HG02943 (cell line): Measurements from ENCODE around the gene PNMA6F.
"Not testable (repeated sequence)": the region's sequence is repeated elsewhere in the genome, so short reads cannot be mapped to it uniquely, and the experiment has no call there.

Source experiments
- ATAC-seq: cut with Tn5 transposase; IDR thresholded peaks from one replicate; pipeline ENCODE4 v1.9.1; 2021; ENCODE audit warnings: mild to moderate bottlenecking, low read depth, moderate library complexity; ENCODE audit not compliant: unreplicated experiment

Gene PNMA6F

GRCh38 chrX:153336121-153336894 lies 14.7 kb upstream of the PNMA6F start:
- ATAC-seq = no peak

GRCh38 chrX:153334654-153335295 lies 13.2 kb upstream of the PNMA6F start:
- no peak for ATAC-seq

GRCh38 chrX:153333821-153334653 lies 12.5 kb upstream of the PNMA6F start, which contains the start of gene ZNF275:
ZNF275 (plus strand) TSS chrX:153334153; CDS start chrX:153336680, 2,527 bp downstream.
- peak; percentile 84 for ATAC-seq

DNA sequence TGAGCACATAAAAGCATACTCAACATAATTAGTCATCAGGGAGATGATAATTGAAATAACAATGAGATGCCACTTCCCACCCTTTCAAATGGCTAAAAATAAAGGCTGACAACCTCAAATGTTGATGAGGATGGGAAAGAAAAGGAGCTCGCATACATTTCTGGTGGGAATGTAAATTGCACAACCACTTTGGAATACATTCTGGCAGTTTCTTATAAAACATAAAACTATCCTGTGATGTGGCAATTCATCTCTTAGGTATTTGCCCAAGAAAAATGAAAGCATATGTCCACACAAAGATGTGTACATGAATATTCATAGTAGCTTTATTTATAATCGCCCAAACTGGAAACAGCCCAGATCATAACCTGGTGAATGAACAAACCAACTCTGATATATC lies 11.7 kb upstream of the PNMA6F start:
- ATAC-seq = no peak

DNA sequence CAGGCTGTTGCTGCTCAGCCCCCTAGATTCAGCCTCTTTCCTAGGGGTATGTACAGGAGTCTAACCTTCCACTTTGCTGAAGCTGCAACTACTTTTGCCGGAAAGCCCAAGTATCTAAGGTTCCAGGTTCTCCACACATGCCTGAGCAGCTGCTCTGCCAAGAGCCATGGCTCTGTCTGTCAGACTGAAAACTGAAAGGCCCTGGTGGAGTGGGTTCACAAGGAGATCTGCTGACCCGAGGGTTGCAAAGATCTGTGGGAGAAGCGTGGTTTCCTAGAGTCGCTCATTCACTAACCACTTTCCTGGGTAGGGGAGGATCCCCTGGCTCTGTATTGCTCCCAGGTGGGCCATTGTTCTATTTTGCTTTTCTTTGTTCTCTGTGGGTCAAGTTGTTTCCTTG lies 6.0 kb upstream of the PNMA6F start:
- no peak for ATAC-seq

GRCh38 chrX:153320555-153321184 lies 897 bp downstream of the PNMA6F start:
- no peak for ATAC-seq

DNA sequence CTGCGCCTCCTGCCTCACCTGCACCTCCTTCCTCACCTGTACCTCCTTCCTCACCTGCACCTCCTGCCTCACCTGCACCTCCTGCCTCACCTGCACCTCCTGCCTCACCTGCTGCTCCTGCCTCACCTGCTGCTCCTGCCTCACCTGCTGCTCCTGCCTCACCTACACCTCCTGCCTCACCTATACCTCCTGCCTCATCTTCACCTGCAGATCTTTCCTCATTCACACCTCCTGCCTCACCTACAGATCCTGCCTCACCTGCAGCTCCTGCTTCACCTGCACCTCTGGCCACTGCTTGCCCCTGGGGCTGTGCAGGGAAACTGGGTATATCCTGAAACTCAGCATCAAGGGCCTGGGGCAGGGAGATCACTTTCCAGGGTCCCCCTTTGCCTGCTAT lies 1.5 kb downstream of the PNMA6F start:
- ATAC-seq = not testable (repeated sequence)

GRCh38 chrX:153319295-153320046 lies 2.1 kb downstream of the PNMA6F start:
- no peak for ATAC-seq

DNA sequence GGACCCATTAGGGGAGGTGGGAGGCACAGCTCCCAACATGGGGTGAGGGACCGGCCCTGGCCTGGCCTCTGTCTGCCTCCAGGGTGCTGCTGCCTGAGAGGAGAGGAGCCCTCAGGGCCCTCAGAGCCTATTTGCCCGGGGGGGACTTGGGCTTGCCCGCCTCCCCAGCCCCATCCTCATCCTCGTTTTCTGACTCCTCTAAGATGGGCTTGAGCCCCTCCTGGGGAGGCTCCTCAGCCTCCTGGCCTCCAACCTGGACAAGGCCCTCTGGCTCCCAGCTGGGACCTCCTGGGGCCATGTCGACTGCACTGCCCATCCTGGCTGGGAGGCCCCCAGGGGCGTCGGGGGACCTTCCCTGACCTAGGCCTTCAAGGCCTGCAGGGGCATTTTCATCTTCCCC lies 2.8 kb downstream of the PNMA6F start:
- no peak for ATAC-seq

- ATAC-seq = no peak
Observed at GRCh38 chrX:153317996-153318722, 3.4 kb downstream of the PNMA6F start.

DNA sequence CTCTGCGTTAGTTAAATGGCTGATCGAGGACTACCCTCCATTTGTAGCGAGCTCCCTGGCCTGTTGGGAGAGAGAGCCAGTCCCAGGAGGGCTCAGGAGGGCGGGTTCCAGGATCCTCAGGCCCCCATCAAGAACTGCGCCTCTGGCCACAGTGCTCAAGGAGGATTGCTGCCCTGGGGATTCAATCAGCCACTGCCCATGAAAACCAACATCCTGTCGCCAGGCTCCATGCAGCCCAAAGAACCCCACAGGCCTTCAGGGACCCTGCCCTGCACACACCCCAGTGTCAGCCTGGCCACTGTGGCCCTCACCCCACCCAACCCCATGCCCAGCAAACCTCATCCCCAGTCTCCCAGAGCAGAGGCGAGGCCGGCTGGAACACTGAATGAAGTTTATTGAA lies 4.3 kb downstream of the PNMA6F start:
- no peak for ATAC-seq

DNA sequence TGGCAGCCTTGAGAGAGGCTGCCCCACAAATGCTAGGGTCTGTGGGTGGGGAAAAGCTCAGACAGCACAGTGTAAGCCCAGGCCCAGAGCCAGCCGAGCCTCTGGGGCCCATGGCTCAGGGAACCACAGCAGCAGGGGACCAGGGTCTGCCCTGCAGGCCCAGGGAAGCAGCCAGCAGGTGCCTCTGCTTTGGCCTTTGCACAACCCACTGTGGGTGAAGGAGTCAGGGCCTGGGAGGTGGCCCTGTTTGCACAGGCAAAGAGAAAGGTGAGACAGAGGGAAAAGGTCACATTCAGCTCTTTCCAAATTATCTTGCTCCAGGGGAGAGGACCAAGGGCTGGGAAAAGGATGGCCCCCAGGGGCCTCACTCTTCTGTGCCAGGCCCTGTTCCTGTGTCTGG lies 8.7 kb downstream of the PNMA6F start:
- no peak for ATAC-seq

- no peak for ATAC-seq
Observed at GRCh38 chrX:153312041-153312440, 9.5 kb downstream of the PNMA6F start.

GRCh38 chrX:153310901-153311300 lies 10.7 kb downstream of the PNMA6F start:
- ATAC-seq = no peak

GRCh38 chrX:153307276-153308178 lies 14.0 kb downstream of the PNMA6F start:
- ATAC-seq = no peak

DNA sequence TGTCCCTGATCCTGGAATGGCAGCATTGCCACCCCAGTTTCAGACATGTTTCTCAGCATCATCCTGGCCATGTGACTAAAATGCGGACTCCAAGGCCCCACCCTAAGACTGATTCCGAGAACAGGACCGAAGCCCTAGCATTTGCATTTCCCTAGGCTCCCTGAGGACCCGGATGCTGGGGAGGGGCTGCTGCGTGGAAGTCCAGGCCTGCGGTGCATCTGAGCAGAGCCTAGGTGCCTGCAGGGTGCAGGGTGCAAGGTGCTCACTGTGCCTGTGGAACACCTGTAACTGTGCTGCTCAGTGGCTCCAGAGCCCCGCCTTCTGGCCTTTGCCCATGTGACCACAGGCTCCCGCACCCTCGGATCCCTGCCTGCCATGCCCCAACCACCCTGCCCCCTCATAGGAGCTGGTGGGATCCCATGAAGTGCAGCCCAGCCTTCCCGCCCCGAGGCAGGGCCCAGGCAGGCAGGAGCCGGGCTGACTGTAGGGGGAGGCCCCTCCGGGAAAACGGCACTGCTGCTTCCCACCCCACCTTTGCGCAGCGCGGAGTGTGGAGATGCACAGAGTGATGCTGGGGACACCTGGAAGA lies 14.9 kb downstream of the PNMA6F start:
- no peak for ATAC-seq

DNA sequence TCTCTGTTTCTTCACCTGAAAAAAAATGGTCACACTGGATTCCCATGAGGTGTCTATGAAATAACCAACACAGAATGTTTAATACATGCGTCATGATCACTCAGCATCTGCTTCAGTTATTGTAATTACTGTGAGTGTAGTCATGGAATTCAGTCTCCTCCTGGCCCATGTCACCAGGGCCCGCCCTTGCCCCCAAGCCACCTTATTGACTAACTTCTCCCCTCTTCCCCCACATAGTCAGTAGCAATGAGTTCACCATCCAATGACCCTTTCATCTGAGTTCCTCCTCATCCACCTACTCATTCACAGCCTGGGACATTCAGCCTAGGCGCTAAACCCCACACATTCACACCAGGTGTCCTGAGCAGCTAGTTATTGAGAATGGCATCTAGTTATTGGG lies 15.6 kb downstream of the PNMA6F start:
- no peak for ATAC-seq
